ENCODE results near the gene NUDC.
"Not testable (repeated sequence)": the region's sequence is repeated elsewhere in the genome, so short reads cannot be mapped to it uniquely, and the experiment has no call there.

Gene NUDC

DNA sequence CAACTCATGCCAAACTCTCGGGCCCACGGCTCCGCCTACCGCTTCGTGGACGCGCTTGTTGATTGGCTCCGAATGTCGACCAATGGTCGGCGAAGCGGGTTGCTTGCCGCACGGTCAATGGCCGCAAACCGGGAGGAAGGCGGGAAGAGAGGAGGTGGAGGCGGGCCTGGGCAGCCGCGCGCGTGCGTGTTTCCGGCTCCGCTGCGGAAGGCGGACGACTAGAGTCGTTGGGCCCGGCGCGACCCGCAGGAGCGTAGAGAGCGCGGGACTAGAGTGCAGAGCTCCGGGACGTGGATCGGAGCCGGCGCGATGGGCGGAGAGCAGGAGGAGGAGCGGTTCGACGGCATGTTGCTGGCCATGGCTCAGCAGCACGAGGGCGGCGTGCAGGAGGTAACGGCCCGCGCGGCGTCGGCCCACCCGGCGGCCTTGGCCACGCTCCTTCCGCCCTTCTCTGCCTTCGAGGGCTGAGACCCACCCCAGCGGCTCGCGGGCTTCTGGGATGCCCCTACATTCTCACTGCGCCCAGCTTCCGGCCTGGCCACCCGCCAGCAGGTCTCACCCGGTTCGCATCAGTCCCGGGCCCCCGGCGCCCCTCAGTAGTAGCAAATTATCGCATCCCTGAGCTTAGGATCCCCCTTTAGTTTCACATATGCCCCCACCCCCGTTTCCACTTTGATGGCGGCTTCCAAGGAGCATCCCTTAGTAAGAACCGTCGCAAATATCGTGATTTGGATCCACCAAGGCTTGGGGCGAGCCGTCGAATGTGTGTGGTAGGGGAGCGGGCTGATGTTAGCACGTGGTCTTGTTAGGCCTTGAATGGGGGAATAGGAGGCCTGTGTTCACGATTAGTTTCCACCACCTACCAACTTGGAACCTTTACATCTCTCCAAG lies at the start of gene NUDC:
TSS of gene NUDC (plus strand) at position 204 of the 891 bp plus-strand sequence. CDS start at position 310, 106 bp downstream.
- peak; percentile 91 to 93 for DNase-seq (ENCODE audit: low read depth in 2 of 2)

DNA sequence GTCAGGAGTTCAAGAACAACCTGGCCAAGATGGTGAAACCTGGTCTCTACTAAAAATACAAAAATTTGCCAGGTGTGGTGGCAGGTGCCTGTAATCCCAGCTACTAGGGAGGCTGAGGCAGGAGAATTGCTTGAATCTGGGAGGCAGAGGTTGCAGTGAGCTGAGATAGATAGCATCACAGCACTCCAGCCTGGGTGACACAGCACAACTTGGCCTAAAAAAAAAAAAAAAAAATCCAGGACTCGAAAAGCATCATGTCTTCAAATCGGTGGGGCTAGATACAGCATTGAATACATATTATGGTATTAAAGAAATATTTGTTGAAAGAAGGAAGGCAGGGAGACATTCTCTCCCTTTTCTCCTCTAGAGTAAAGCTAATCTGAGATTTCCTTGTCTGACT lies 48.4 kb upstream of the NUDC start:
- not testable (repeated sequence) for DNase-seq (ENCODE audit: low read depth in 2 of 2)

- DNase-seq (ENCODE audit: low read depth in 2 of 2), result no peak
These were observed 46.6 kb upstream of the NUDC start for GRCh38 chr1:26874896-26875295.

GRCh38 chr1:26877326-26877725 lies 44.2 kb upstream of the NUDC start:
- no peak for DNase-seq (ENCODE audit: low read depth in 2 of 2)

GRCh38 chr1:26879793-26880192 lies 41.8 kb upstream of the NUDC start:
- no peak for DNase-seq (ENCODE audit: low read depth in 2 of 2)

DNA sequence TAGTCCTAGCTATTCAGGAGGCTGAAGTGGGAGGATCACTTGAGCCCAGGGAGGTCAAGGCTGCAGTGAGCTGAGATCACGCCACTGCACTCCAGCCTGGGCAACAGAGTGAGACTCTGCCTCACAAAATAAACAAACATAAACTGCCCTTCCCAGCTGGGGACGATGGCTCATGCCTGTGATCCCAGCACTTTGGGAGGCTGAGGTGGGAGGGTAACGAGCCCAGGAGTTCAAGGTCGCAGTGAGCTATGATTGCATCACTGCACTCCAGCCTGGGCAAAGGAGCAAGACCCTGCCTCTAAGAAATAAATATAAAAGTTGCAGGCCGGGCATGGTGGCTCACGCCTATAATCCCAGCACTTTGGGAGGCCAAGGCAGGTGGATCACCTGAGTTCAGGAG lies 39.9 kb upstream of the NUDC start:
- DNase-seq (ENCODE audit: low read depth in 2 of 2), result not testable (repeated sequence)

- no peak for DNase-seq (ENCODE audit: low read depth in 2 of 2)
These were observed 38.7 kb upstream of the NUDC start for GRCh38 chr1:26882696-26883463.

DNA sequence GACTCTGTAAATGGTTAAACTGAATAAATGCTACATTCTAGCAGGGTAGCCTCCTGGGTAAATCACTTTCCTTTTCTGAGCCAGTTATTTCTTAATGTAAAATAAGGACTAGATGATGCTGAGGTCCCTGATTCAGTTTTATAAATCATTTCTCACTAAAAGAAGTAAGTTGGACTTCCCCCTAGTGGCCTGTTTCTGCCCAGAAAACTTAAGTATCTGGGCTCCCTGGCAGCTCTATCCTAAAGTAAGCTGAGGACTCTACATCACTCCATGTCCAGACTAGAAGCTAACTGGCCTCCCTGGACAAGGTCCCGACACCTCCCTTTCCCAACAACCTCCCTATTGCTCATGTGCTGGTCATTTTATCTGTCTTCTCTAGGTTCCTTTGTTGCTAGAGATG lies 34.4 kb upstream of the NUDC start:
- DNase-seq (ENCODE audit: low read depth in 2 of 2), result no peak

DNA sequence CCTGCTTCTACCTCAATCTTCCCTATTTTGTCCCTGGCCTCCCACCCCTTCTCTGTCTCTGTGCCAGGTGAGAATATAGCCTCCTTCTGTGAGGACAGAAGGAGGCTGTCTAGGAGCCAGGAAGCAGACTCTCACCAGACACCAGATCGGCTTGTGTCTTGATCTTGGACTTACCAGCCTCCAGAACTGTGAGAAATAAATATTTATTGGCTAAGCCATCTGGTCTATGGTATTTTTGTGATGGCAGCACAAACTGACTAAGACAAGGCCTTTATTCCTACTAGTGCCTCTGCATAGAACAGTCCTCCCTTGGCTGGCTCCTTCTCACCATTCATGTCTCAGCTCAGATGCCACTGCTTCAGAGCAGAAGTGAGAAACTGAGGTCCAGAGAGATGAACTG lies 33.3 kb upstream of the NUDC start:
- DNase-seq (ENCODE audit: low read depth in 2 of 2), result no peak

GRCh38 chr1:26889551-26890466 lies 31.7 kb upstream of the NUDC start, which contains the start of gene GPN2:
Gene GPN2, minus strand, starts transcription at chr1:26890283. Its CDS starts 187 bp downstream, at chr1:26890096.
- DNase-seq (ENCODE audit: low read depth in 2 of 2), result peak; percentile 71 to 72

DNA sequence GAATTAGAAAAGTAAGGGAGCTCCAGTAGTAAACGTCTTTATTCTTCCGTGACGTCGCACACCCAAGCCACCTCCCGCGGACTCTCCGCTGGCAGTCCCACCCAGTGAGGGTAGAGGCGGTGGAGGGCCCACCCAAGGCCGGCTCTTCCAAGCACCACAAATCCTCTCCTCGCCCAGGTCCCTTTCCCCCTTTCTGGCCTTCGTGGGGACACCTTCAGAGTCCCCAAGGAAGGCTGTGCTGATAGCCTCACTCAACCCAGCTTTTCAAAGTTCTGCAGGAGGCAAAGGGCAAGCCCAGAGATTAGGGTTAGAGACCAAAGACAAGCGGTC lies 31.1 kb upstream of the NUDC start:
- DNase-seq (ENCODE audit: low read depth in 2 of 2), result no peak

DNA sequence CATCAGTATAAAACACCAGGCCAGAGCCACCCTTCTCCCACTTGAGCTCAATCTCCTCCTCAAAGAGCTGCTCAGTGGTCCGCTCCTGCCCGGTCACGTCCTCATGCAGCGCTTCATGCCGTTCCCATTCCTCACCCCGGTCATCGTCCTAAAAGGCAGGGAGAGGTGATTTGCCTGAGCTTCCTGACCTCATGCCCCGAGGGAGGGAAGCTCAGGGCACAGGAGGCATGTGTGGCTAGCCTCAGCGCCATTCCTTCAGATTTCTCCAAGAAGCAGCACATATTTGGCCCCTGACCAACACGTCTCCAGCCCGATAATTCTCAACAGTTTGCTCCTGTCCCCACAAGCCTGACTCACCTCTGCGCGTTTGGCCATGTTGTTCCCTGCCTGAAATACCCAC lies 27.3 kb upstream of the NUDC start:
- no peak for DNase-seq (ENCODE audit: low read depth in 2 of 2)

- DNase-seq (ENCODE audit: low read depth in 2 of 2), result no peak
These were observed 24.2 kb upstream of the NUDC start for GRCh38 chr1:26897351-26897750.

DNA sequence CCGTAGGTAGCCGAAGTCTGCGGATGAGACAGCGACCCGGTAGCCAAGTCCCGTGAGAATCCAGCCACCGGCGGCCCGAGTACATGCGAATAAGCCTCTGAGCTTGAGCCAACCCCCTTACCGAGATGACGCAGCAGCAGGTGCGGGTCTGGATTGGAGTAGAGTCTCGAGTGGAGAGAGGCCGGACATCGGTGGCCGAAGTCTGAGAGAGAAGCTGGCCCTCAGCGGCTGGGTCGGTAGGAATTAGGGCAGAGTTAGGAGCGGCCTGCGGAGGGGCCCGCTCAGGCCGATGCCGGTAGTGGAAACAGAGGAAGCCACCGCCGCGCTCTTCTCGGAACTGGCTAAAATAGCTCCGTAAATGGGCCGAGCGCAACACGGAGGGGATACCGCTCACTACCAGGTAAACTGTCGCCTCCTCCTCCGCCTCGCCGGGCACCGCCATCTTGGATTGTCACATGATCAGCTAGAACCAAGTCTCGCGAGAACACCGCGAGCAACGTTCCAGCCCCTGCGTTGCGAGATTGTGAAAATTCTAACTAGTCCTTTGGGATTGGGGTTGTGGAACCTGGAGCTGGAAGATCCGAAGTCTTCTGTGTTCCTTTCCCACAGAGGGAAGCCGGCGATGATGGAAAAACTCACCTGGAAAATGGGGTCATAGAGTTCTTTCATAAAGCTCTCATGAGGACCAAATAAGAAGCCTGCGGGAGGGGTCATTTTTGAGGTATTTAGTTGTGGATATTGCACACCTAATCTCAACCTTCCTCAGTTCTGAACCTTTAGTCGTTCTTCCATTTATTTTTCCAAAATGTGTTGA lies 21.3 kb upstream of the NUDC start, which contains the start of gene GPATCH3:
TSS of gene GPATCH3 (minus strand) at position 467 of the 814 bp plus-strand sequence. CDS start at position 442, 25 bp downstream.
- DNase-seq (ENCODE audit: low read depth in 2 of 2), result peak; percentile 74 to 88

GRCh38 chr1:26900815-26901511 lies 20.6 kb upstream of the NUDC start:
- DNase-seq (ENCODE audit: low read depth in 2 of 2), result no peak

GRCh38 chr1:26907071-26907917 lies 14.2 kb upstream of the NUDC start:
- no peak for DNase-seq (ENCODE audit: low read depth in 2 of 2)

DNA sequence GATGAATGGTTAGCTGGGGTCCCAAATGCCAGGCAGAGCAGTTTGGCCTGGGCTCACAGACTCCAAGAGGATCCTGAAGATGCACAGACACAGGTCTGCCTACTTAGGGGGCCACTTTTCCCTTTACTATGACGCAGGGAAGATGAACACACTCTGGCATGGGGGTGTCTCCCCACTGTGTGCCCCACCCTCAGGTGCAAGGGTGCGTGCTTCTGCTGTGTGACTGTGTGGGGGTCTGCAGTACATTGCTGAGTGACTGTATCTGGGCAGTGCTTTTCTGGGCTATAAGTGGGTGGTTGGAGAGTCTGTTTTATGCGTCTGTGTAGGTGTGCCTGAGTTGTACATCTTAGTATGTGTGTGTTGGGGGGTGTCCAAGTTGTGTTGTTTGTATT lies 11.6 kb upstream of the NUDC start:
- no peak for DNase-seq (ENCODE audit: low read depth in 2 of 2)

- DNase-seq (ENCODE audit: low read depth in 2 of 2), result no peak
These were observed 11.0 kb upstream of the NUDC start for GRCh38 chr1:26910343-26911160.

Measured in stimulated activated CD4-positive, alpha-beta T cell treated with anti-CD3 and anti-CD28 coated beads, Interleukin-12 subunit alpha, Interleukin-12 subunit beta, amount 100 ng/mL, for 24 hours (primary cell).